ENCODE data around the gene LOXHD1.

Gene LOXHD1

DNA sequence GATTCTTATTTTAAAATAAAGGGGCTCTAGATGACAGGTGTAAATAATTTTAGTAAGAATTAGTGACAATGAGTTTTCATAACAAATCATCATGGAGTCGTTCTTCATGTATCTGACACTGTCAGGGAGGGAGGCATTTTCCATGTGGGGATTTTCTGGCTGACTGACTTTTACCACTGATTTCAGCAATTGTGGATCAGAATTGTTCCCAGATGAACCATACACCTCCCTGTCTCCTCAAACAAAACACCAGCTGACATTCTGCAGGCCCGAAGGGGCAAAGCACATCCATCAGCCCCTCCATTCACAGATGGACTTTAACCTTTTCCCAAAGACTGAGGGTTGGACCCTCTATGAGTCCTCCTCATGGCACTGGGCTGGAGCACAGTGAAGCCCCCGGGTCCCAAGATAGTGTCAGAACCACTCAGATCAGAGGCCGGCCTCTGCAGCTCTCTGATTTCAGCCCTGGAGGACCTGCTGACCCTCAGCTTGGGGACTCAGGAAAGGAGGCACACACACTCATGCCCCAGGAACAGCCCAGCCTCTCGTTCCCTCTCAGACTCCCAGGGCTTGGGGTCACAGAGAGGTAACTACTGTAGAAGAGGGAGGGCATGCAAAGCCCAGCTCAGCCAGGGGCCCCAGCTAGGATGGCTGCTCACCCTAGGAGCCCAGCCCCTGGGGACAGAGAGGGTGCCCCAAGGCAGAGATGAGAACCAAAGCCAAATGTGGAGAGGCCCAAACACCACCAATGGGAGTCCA, 43.2 kb upstream of the LOXHD1 start:
- H3K9me3 ChIP-seq (ENCODE audit: low read length), result no peaks in the 10 kb centered on the region
- H3K27ac ChIP-seq (ENCODE audit: low read depth, low read length, poor library complexity, severe bottlenecking), result no peak overlapping the region
- no peak overlapping the region for H3K4me2 ChIP-seq (ENCODE audit: low read length)
- no peaks in the 10 kb centered on the region for H3K36me3 ChIP-seq (ENCODE audit: insufficient read depth, low read length)
- TF ChIP-seq CTCF (IDR thresholded peaks at IDR 0.05; ENCODE audit: low read length) (no peak), EZH2 (IDR thresholded peaks at IDR 0.05; ENCODE audit: borderline replicate concordance, low read length) (no peak)
- no peak overlapping the region for H2AFZ ChIP-seq (ENCODE audit: low read length)
- H3K4me3 ChIP-seq (ENCODE audit: low read depth, low read length, poor library complexity, severe bottlenecking), result no peak overlapping the region
- no peaks in the 10 kb centered on the region for H4K20me1 ChIP-seq (ENCODE audit: insufficient read depth, low read length)
- no peaks in the 10 kb centered on the region for H3K79me2 ChIP-seq (ENCODE audit: insufficient read depth, low read length)
- no peak overlapping the region for H3K9ac ChIP-seq (ENCODE audit: low read length)
- no peaks in the 10 kb centered on the region for H3K27me3 ChIP-seq (ENCODE audit: insufficient read depth, low read length)
- H3F3A ChIP-seq (ENCODE audit: insufficient read depth, low read length), result no peaks in the 10 kb centered on the region
- no peaks in the 10 kb centered on the region for H3K4me1 ChIP-seq (ENCODE audit: insufficient read depth, low read length, severe bottlenecking)
- H3K9me2 ChIP-seq (ENCODE audit: low read depth, low read length), result no peaks in the 10 kb centered on the region

GRCh38 chr18:46696702-46697101, 39.7 kb upstream of the LOXHD1 start:
- H3K9me3 ChIP-seq (ENCODE audit: low read length), result no peaks in the 10 kb centered on the region
- H3K27me3 ChIP-seq (ENCODE audit: insufficient read depth, low read length), result no peaks in the 10 kb centered on the region
- no peak overlapping the region for H3K27ac ChIP-seq (ENCODE audit: low read depth, low read length, poor library complexity, severe bottlenecking)
- no peaks in the 10 kb centered on the region for H4K20me1 ChIP-seq (ENCODE audit: insufficient read depth, low read length)
- H3K9me2 ChIP-seq (ENCODE audit: low read depth, low read length), result no peaks in the 10 kb centered on the region
- no peaks in the 10 kb centered on the region for H3K36me3 ChIP-seq (ENCODE audit: insufficient read depth, low read length)
- no peak overlapping the region for H3K9ac ChIP-seq (ENCODE audit: low read length)
- TF ChIP-seq EZH2 (IDR thresholded peaks at IDR 0.05; ENCODE audit: borderline replicate concordance, low read length) (no peak), CTCF (IDR thresholded peaks at IDR 0.05; ENCODE audit: low read length) (no peak)
- H3K4me1 ChIP-seq (ENCODE audit: insufficient read depth, low read length, severe bottlenecking), result no peaks in the 10 kb centered on the region
- H3F3A ChIP-seq (ENCODE audit: insufficient read depth, low read length), result no peaks in the 10 kb centered on the region
- H2AFZ ChIP-seq (ENCODE audit: low read length), result no peak overlapping the region
- H3K4me3 ChIP-seq (ENCODE audit: low read depth, low read length, poor library complexity, severe bottlenecking), result no peak overlapping the region
- H3K4me2 ChIP-seq (ENCODE audit: low read length), result no peak overlapping the region
- H3K79me2 ChIP-seq (ENCODE audit: insufficient read depth, low read length), result no peaks in the 10 kb centered on the region

- Histone ChIP-seq H3K27me3 (ENCODE audit: insufficient read depth, low read length) (no peaks in the 10 kb centered on the region), H2AFZ (ENCODE audit: low read length) (no peak overlapping the region), H3K9me2 (ENCODE audit: low read depth, low read length) (no peaks in the 10 kb centered on the region), H3K36me3 (ENCODE audit: insufficient read depth, low read length) (no peaks in the 10 kb centered on the region), H3F3A (ENCODE audit: insufficient read depth, low read length) (no peaks in the 10 kb centered on the region), H3K4me1 (ENCODE audit: insufficient read depth, low read length, severe bottlenecking) (no peaks in the 10 kb centered on the region), H4K20me1 (ENCODE audit: insufficient read depth, low read length) (no peaks in the 10 kb centered on the region), H3K4me3 (ENCODE audit: low read depth, low read length, poor library complexity, severe bottlenecking) (no peak overlapping the region), H3K27ac (ENCODE audit: low read depth, low read length, poor library complexity, severe bottlenecking) (no peak overlapping the region), H3K4me2 (ENCODE audit: low read length) (no peak overlapping the region), H3K9ac (ENCODE audit: low read length) (no peak overlapping the region), H3K79me2 (ENCODE audit: insufficient read depth, low read length) (no peaks in the 10 kb centered on the region), H3K9me3 (ENCODE audit: low read length) (no peaks in the 10 kb centered on the region)
- TF ChIP-seq EZH2 (IDR thresholded peaks at IDR 0.05; ENCODE audit: borderline replicate concordance, low read length), result no peak
- no peak for TF ChIP-seq CTCF (IDR thresholded peaks at IDR 0.05; ENCODE audit: low read length)
Measured at GRCh38 chr18:46696268-46696667, 39.2 kb upstream of the LOXHD1 start.
